Islet of Langerhans (tissue), 1 donor: ENCODE data around the gene CD33.
"Not testable (repeated sequence)": the region's sequence is repeated elsewhere in the genome, so short reads cannot be mapped to it uniquely, and the experiment has no call there.

Experiments used
- FAIRE-seq: peaks from one replicate; lab custom pipeline; 2011; peaks lifted over from hg19 to GRCh38; lab: Jason Lieb, UNC

The CD33 gene

GRCh38 chr19:51210874-51211361, 14.0 kb upstream of the CD33 start:
- FAIRE-seq = not testable (repeated sequence)

DNA sequence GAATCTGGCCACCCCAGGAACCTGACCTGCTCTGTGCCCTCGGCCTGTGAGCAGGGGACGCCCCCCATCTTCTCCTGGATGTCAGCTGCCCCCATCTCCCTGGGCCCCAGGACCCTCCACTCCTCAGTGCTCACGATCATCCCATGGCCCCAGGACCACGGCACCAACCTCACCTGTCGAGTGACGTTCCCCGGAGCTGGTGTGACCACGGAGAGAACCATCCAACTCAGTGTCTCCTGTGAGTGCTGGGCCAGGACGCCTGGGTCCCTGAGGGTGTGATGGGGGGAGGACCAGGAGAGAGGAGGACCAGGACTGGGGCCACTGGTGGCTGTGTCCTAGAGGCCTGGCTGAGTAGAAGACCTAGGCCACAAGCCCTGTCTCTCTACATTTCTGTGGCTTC, 13.0 kb upstream of the CD33 start:
- FAIRE-seq = no peak

- FAIRE-seq = no peak
Measured at GRCh38 chr19:51219307-51219706, 5.6 kb upstream of the CD33 start.

DNA sequence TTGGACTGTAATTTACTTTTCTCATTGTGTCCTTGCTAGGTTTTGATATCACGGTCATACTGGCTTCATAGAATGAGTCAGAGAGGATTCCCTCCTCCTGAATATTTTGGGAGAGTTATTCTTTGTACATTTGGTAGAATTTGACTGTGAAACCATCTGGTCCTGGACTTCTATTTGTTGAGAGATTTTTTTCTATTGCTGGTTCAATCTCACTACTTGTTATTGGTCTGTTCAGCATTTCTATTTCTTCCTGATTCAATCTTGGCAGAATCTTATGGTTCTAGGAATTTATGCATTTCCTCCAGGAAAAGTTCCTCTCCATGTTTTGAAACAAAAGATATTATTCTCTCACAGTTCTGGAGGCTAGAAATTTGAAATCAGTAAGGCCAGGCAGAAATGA, 4.9 kb upstream of the CD33 start:
- FAIRE-seq = no peak

DNA sequence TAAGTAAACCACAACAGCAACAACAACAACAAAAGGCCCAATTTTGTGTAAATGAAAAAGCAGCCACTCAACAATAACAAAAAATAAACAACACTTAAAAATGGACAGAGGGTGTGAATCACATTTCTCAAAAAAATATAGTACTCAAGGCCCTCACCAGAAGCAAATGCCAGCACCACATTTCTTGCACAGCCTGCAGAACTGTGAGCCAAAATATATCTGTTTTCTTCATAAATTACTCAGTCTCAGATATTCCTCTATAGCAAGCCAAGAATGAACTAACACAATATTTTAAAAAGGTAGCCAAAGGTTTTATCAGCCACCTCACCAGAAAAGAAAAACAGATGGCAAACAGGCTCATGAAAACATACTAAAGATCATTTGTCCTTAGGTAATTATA, 3.9 kb upstream of the CD33 start:
- FAIRE-seq = no peak

GRCh38 chr19:51224163-51224641, 678 bp upstream of the CD33 start:
- no peak for FAIRE-seq

DNA sequence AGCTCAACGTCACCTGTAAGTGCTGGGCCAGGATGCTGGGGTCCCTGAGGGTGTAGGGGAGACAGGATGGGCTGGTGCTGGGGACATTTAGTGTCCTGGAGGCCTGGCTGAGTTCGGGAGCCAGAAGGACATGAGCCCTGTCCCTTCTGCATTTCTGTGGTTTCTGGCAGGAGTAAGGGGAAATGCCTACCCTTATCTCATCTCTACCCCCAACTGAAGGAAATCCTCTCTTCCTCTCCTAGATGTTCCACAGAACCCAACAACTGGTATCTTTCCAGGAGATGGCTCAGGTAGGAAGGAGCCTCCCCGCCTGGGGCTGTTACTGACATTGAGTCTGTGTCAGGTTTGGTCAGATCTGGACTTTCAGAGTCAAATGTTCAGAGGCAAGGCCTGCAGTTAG, 1.2 kb downstream of the CD33 start:
- no peak for FAIRE-seq

GRCh38 chr19:51227326-51227725, 2.4 kb downstream of the CD33 start:
- no peak for FAIRE-seq

DNA sequence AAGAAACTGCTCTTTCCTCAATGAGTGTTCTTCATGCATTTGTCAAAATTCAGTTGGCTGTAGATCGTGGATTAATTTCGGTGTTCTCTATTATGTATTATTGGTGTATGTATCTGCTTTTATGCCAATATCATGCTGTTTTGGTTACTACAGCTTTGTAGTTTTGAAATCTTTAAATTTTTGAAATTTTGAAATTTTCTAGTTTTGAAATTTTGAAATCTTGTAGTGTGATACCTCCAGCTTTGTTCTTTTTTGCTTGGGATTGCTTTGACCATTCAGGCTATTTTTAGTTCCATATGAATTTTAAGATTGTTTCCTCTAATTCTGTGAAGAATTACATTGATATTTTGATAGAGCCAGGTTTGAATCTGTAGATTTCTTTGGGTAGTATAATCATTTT, 3.1 kb downstream of the CD33 start:
- FAIRE-seq = no peak

GRCh38 chr19:51240866-51241265, 16.0 kb downstream of the CD33 start:
- FAIRE-seq = no peak

- no peak for FAIRE-seq
Measured at GRCh38 chr19:51242881-51243630, 18.2 kb downstream of the CD33 start.

DNA sequence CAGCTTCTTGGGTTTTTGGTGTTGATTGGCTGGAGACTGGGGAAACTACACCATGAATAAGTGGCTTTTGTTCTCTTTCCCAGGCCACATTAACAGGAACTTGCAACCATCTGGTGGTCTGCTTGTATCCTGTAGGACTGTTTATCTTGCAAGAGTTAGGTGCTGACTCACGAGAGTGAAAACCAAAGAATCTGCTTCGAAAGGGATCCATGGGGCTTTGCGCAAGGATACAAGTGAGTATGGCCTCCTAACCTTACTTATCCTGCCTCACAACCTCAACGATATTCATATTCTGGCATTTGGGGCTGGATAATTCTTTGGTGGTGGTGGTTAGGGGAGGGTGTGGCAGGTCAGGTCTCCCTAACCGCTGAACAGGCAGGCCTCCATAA, 21.3 kb downstream of the CD33 start:
- no peak for FAIRE-seq

GRCh38 chr19:51247972-51248590, 23.2 kb downstream of the CD33 start:
- FAIRE-seq = no peak

- FAIRE-seq = no peak
Measured at GRCh38 chr19:51250786-51251467, 26.0 kb downstream of the CD33 start, which contains the start of gene SIGLECL1. SIGLECL1 (plus strand) TSS chr19:51251080; CDS start chr19:51264073, 12,993 bp downstream.

- no peak for FAIRE-seq
Measured at GRCh38 chr19:51251468-51251820, 26.6 kb downstream of the CD33 start.

DNA sequence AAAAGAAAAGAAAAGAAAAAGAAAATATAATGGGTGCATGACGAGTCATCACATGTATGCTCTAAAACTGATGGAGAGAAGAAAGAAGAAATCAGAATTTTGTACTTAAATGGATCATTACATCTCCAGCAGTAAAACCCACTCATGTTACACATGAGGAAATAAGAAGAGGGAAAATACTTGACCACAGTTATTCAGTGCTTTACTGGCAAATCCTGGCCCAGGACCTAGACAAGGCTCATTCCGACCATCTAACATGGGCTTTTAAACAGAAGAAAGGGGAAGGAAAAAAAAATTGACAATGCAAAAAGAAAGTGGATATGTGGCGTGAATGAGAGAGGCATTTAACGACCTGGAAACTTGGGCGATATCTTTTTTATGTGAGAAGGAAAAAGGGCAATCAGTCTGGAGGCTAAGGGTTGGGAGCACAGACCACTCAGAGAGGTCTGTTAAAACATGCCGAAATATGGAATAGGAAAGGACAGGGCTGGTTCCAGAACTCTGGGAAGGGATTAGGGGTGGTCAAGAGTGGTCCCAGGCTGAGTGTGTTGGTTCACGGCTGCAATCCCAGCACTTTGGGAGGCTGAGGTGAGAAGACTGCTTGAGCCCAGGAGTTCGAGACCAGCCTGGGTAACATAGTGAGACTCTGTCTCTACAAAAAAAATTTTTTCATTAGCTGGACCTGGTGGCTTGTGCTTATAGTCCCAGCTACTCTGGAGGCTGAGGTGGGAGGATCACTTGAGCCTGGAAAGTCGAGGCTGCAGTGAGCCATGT, 27.6 kb downstream of the CD33 start:
- no peak for FAIRE-seq

DNA sequence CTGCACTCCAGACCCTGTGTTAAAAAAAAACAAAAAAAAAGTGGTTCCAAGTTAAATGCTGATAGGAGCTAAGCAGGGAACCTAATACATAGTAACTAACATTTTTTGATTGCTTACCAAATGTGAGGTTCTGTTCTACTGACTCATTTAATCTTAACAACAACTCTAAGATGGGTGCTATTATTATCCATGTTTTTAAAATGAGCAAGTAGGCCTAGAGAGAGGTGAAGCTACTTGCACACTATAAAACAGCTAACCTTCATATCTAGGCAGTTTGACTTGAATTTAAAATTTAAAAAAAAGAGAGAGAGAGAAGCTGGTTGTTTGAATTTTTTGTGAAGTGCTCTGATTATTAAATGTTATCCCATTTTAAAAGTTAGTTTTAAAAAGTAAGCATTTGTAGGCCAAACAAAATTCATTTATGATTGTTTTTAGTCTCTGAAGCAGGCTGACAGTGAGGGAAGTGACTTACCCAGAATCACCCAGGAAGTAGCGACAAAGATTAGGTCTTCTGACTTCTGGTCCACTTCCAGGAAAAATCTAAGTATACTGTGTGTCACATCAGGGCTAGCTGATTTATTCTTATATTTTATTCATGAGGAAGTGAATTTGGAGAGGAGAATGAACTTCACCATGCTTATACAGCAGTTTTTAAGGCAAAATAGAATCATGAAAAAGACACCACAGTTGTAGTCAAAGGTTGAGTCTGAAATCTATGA, 28.4 kb downstream of the CD33 start:
- FAIRE-seq = no peak

DNA sequence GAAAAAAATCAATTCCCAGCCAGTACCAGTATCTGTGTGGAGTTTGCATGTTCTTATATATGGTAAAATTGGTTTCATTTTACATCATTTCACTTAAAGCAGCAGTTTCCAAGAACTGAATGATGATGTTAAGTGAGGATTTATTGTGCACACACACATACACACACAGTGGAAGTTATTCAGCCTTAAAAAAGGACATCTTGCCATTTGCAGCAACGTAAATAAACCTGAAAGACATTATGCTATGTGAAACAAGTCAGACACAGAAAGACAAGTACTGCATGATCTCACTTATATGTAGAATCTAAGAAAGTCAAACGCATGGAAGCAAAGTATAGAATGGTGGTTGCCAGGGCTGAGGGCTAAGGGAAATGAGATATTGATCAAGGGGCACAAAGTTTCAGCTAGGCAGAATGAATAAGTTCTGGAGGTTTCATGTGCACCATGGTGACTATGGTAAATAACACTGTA, 31.3 kb downstream of the CD33 start:
- FAIRE-seq = no peak

DNA sequence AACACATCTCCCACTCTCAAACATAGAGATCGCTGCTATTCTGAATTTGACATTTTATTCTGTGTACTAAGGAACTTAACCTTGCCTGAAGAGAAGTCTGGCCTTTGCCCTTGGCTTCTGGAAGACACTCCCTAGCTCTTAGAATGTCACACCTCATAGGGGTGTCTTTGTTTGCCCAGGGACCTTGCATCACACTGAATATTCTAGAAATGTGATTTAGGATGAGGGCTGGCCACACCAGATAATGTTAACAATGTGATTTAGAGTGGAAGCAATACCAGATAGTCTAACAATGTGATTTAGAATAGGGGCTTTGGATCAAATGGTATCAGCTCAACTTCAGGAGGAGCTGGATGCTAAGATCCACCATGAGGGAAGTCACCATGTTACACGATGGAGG, 32.6 kb downstream of the CD33 start:
- FAIRE-seq = no peak

- FAIRE-seq = no peak
Measured at GRCh38 chr19:51258165-51259160, 33.6 kb downstream of the CD33 start.
